Neutrophil (primary cell): ENCODE measurements around the gene SCO2.

Experiments used
- H3K27ac ChIP-seq: fragments of 200-600 bp; sonication (generic); 2 replicates; pipeline ENCODE4 v1.5.1; 2016; ENCODE audit warnings: mild to moderate bottlenecking, moderate library complexity
- H3K27me3 ChIP-seq: fragments of 200-600 bp; sonication (generic); 2 replicates; pipeline ENCODE4 v1.6.0; 2016; ENCODE audit warnings: mild to moderate bottlenecking
- H3K36me3 ChIP-seq: fragments of 200-600 bp; sonication (generic); 2 replicates; pipeline ENCODE4 v1.5.1; 2017
- H3K4me1 ChIP-seq, 2 experiments: fragments of 200-600 bp in 1 of 2; sonication (generic) in 1 of 2; 1 replicate in 1 of 2; 2 replicates in 1 of 2; pipeline versions ENCODE4 v1.5.1 to v1.6.1; 2013 to 2016; ENCODE audit warnings: low read depth in 1 of 2, low read length in 1 of 2, mild to moderate bottlenecking in 1 of 2, moderate library complexity in 1 of 2; ENCODE audit not compliant: control insufficient read depth in 1 of 2, insufficient read depth in 1 of 2
- H3K4me3 ChIP-seq, 2 experiments: fragments of 200-600 bp in 1 of 2; sonication (generic) in 1 of 2; 1 replicate in 1 of 2; 2 replicates in 1 of 2; pipeline ENCODE4 v1.5.1; 2013 to 2016; ENCODE audit warnings: low read depth in 1 of 2, low read length in 1 of 2, mild to moderate bottlenecking in 1 of 2, moderate library complexity in 1 of 2
- H3K9me3 ChIP-seq: fragments of 200-600 bp; sonication (generic); 2 replicates; pipeline ENCODE4 v1.5.1; 2016
- TF ChIP-seq, protein P1 (sequence below): fragments of 200-600 bp; sonication (generic); IDR thresholded peaks from 2 replicates; pipeline ENCODE4 v1.5.1; 2016; ENCODE audit warnings: antibody characterized with exemption

The SCO2 gene

DNA sequence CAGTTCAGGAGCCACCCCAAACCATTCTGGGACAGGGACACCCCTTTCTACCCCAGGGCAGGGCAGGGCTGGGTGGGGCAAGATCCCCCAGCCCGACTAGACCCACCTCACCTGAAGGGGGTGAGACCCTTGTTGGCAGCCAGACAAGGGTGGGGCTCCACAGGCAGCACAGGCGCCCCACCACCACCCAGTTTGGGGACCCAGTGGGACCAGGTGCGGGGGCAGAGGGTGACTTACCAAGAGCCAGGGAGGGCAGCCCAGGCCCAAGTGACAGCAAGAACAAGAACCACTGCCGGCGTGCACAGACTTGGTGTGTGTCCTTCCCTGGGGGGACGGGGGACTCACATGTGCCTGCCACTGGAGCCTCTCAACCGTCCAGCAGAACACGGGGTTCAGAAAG, 41.8 kb downstream of the SCO2 start:
- Histone ChIP-seq H3K27ac (no peak overlapping the region), H3K27me3 (peaks cover 90% of the 10 kb centered on the region), H3K4me1 (peaks cover 5 to 10% of the 10 kb centered on the region in 2 experiments), H3K9me3 (no peaks in the 10 kb centered on the region), H3K36me3 (no peaks in the 10 kb centered on the region), H3K4me3 (no peak overlapping the region)
- TF ChIP-seq, protein P1, sequence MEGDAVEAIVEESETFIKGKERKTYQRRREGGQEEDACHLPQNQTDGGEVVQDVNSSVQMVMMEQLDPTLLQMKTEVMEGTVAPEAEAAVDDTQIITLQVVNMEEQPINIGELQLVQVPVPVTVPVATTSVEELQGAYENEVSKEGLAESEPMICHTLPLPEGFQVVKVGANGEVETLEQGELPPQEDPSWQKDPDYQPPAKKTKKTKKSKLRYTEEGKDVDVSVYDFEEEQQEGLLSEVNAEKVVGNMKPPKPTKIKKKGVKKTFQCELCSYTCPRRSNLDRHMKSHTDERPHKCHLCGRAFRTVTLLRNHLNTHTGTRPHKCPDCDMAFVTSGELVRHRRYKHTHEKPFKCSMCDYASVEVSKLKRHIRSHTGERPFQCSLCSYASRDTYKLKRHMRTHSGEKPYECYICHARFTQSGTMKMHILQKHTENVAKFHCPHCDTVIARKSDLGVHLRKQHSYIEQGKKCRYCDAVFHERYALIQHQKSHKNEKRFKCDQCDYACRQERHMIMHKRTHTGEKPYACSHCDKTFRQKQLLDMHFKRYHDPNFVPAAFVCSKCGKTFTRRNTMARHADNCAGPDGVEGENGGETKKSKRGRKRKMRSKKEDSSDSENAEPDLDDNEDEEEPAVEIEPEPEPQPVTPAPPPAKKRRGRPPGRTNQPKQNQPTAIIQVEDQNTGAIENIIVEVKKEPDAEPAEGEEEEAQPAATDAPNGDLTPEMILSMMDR, result no peak

- H3K27me3 ChIP-seq, result peaks cover 92% of the 10 kb centered on the region
- no peaks in the 10 kb centered on the region for H3K9me3 ChIP-seq
- TF ChIP-seq, protein P1, result no peak
- H3K36me3 ChIP-seq, result no peaks in the 10 kb centered on the region
- no peak overlapping the region for H3K4me3 ChIP-seq
- peaks cover 5 to 10% of the 10 kb centered on the region in 2 experiments for H3K4me1 ChIP-seq
- no peak overlapping the region for H3K27ac ChIP-seq
These were observed 42.3 kb downstream of the SCO2 start for GRCh38 chr22:50483106-50483505.

GRCh38 chr22:50482107-50483074, 43.0 kb downstream of the SCO2 start:
- TF ChIP-seq, protein P1, result no peak
- no peaks in the 10 kb centered on the region for H3K36me3 ChIP-seq
- peak overlapping the region; percentile 65 to 80 for H3K4me3 ChIP-seq
- H3K27me3 ChIP-seq, result peaks cover 98% of the 10 kb centered on the region
- H3K27ac ChIP-seq, result no peak overlapping the region
- H3K9me3 ChIP-seq, result no peaks in the 10 kb centered on the region
- peaks cover 5 to 10% of the 10 kb centered on the region in 2 experiments for H3K4me1 ChIP-seq

DNA sequence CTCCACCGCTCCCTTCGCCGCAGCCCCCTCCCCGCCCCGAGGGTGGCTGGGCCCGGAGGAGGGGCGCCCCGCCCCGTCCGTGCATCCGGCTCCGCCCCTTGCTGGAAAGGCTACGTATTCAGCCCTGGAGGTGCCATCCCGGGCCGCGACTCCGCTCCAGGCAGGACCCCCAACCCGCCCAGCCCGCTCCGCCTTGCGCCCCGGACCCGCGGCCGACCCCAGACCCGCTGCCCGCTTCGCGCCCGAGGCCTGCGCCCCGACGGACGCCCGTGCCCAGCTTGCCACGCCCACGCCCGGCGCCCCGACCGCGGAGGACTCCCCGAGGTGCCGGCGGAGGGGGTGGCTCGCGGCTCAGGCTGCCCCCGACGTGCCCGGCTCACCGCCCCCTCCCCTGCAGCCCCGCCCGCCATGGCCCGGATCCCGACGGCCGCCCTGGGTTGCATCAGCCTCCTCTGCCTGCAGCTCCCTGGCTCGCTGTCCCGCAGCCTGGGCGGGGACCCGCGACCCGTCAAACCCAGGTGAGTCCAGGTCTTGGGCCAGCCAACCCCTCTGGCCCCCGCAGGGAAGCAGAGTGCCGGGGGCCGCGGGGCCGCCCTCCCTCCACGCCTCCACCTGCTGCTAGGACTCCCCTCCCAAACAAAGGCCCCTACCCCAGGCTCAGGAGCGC, 43.8 kb downstream of the SCO2 start, which contains the start of gene ADM2:
Gene ADM2, plus strand, starts transcription at position 104 of the 667 bp plus-strand sequence. Its CDS starts 305 bp downstream, at position 409.
- peak within 1 kb of the TSS; percentile 65 to 80 for H3K4me3 ChIP-seq
- H3K9me3 ChIP-seq, result no peaks in the 10 kb centered on the region
- H3K27me3 ChIP-seq, result peaks cover 98% of the 10 kb centered on the region
- H3K27ac ChIP-seq, result no peak within 1 kb of the TSS
- peaks cover 5 to 10% of the 10 kb centered on the region in 2 experiments for H3K4me1 ChIP-seq
- H3K36me3 ChIP-seq, result no peaks in the 10 kb centered on the region
- TF ChIP-seq, protein P1, result no peak

DNA sequence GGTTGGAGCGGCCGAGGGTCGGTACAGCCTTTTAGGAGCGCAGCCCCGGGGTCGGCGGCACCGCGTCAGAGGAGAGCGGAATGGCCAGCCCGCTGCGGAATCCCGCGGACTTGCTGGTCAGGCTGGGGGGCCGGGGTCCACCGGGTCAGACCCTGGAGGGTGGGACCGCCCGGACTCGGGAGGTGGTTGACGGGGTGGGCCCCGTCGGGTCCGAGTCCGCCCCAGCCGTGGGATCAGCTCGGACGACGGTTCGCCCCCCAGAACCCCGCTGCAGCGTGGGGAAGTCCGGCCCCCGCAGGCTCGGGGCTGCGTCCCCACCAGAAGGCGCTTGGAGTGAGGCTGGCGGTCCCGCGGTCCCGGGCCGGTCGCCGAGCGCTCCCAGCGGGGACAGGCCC, 44.4 kb downstream of the SCO2 start:
- peaks cover 97% of the 10 kb centered on the region for H3K27me3 ChIP-seq

More for the DNA sequence above, 44.4 kb downstream of the SCO2 start:
- peaks cover 5 to 10% of the 10 kb centered on the region in 2 experiments for H3K4me1 ChIP-seq
- H3K9me3 ChIP-seq, result no peaks in the 10 kb centered on the region
- no peaks in the 10 kb centered on the region for H3K36me3 ChIP-seq
- H3K27ac ChIP-seq, result no peak overlapping the region
- TF ChIP-seq, protein P1, result no peak
- H3K4me3 ChIP-seq, result peak overlapping the region; percentile 65 to 80
